PC-3 (cell line): ENCODE measurements around the gene KCNK2. TPM values are rescaled to one million over a fixed set of nuclear protein-coding genes. Genes with fewer than 3 reads are reported as not detected.

ENCODE experiments used
- ATAC-seq: fragments of 200-7000 bp; cut with Tn5 transposase; 2 replicates; pipeline ENCODE4 v1.9.1; 2020; ENCODE audit warnings: mild to moderate bottlenecking, moderate library complexity
- BruUV-seq: library from RNA; stranded (reverse); fragments of 400-500 nt; replicated peaks from 2 replicates; lab custom pipeline; 2021; lab: Mats Ljungman, UMichigan
- CTCF ChIA-PET: fragments of 300-600 bp; sonication (Branson Sonifier 250); formaldehyde crosslinking; loops from one replicate; lab custom pipeline; 2022; ENCODE audit warnings: antibody characterized with exemption; lab: Charles Lee
- POLR2A ChIA-PET: fragments of 300-600 bp; sonication (Branson Sonifier 250); formaldehyde crosslinking; loops from one replicate; lab custom pipeline; 2022; ENCODE audit warnings: antibody characterized with exemption; ENCODE audit not compliant: unreplicated experiment; lab: Charles Lee
- DNase-seq: peaks from one replicate; pipeline ENCODE4 v3.0.0-alpha.2; 2015
- H2AFZ ChIP-seq: fragments of 300-600 bp; sonication (generic); 2 replicates; pipeline ENCODE4 v1.6.0; 2016; ENCODE audit warnings: antibody characterized with exemption, low read length
- H3F3A ChIP-seq: fragments of 300-600 bp; sonication (generic); one replicate; pipeline ENCODE4 v1.6.0; 2017; ENCODE audit warnings: antibody characterized with exemption, low read length, control low read depth, mild to moderate bottlenecking; ENCODE audit not compliant: unreplicated experiment
- H3K27ac ChIP-seq: fragments of 300-600 bp; sonication (generic); 2 replicates; pipeline ENCODE4 v1.5.1; 2016; ENCODE audit warnings: mild to moderate bottlenecking, low read length
- H3K27me3 ChIP-seq: fragments of 300-600 bp; sonication (generic); 2 replicates; pipeline ENCODE4 v1.6.1; 2016; ENCODE audit warnings: low read length, mixed read lengths
- H3K36me3 ChIP-seq: fragments of 300-600 bp; sonication (generic); 2 replicates; pipeline ENCODE4 v1.6.1; 2016; ENCODE audit warnings: low read depth, mixed run types, low read length, mixed read lengths
- H3K4me1 ChIP-seq: fragments of 300-600 bp; sonication (generic); 2 replicates; pipeline ENCODE4 v1.5.1; 2016; ENCODE audit warnings: low read length; ENCODE audit not compliant: insufficient read depth
- H3K4me2 ChIP-seq: fragments of 300-600 bp; sonication (generic); 2 replicates; pipeline ENCODE4 v1.6.0; 2016; ENCODE audit warnings: low read length
- H3K4me3 ChIP-seq: fragments of 300-600 bp; sonication (generic); 2 replicates; pipeline ENCODE4 v1.5.1; 2016; ENCODE audit warnings: mild to moderate bottlenecking, low read length, mixed read lengths
- H3K79me2 ChIP-seq: fragments of 300-600 bp; sonication (generic); 2 replicates; pipeline ENCODE4 v1.6.1; 2017; ENCODE audit warnings: low read length, mixed read lengths
- H3K9ac ChIP-seq: fragments of 300-600 bp; sonication (generic); 2 replicates; pipeline ENCODE4 v1.6.0; 2016; ENCODE audit warnings: mild to moderate bottlenecking, low read length
- H3K9me2 ChIP-seq: fragments of 300-600 bp; sonication (generic); replicated peaks from 2 replicates; pipeline ENCODE4 v1.6.1; 2016; ENCODE audit warnings: mixed run types, low read length, mixed read lengths
- H3K9me3 ChIP-seq: fragments of 300-600 bp; sonication (generic); 2 replicates; pipeline ENCODE4 v1.6.1; 2016; ENCODE audit warnings: low read length, mixed read lengths
- H4K20me1 ChIP-seq: fragments of 300-600 bp; sonication (generic); 2 replicates; pipeline ENCODE4 v1.6.1; 2016; ENCODE audit warnings: low read length, mixed read lengths
- CTCF ChIP-seq: fragments of 300-600 bp; sonication (generic); conservative IDR thresholded peaks from 2 replicates; pipeline ENCODE4 v1.5.1; 2017; ENCODE audit warnings: antibody characterized with exemption, low read depth, mild to moderate bottlenecking, low read length
- EZH2 ChIP-seq: fragments of 300-600 bp; sonication (generic); IDR thresholded peaks from one replicate; pipeline ENCODE4 v1.6.1; 2017; ENCODE audit warnings: antibody characterized with exemption, mild to moderate bottlenecking, low read length; ENCODE audit not compliant: unreplicated experiment
- EZH2phosphoT487 ChIP-seq: fragments of 300-600 bp; sonication (generic); IDR thresholded peaks from 2 replicates; pipeline ENCODE4 v1.6.1; 2018; ENCODE audit warnings: mild to moderate bottlenecking, antibody characterized with exemption, low read length, borderline replicate concordance
- intact Hi-C: fragments of 100-400 bp; cut with micrococcal nuclease; formaldehyde crosslinking; loops from 2 replicates; pipeline ENCODE4 v1.9.0; 2023
- total RNA-seq: library from RNA; depleted of rRNA; stranded (reverse); fragments of >200 nt; gene quantifications from 2 replicates; pipeline ENCODE4 v1.2.3, GENCODE V29; 2014

KCNK2 gene
- total RNA-seq, 1 experiment from 2014 or later: not detected

- Histone ChIP-seq H3K9me2 (no peaks in the 10 kb centered on the region), H3K9me3 (peaks cover 1% of the 10 kb centered on the region), H3K4me3 (no peak overlapping the region), H2AFZ (peak overlapping the region; percentile 20; the same call in 1 of the 2 replicates), H3K9ac (no peak overlapping the region), H3K4me2 (peak overlapping the region; percentile 34), H3K79me2 (no peaks in the 10 kb centered on the region), H3K27me3 (no peaks in the 10 kb centered on the region), H3K4me1 (peaks cover 21% of the 10 kb centered on the region), H4K20me1 (no peaks in the 10 kb centered on the region), H3K27ac (peak overlapping the region; percentile 1; the same call in 1 of the 2 replicates), H3K36me3 (no peaks in the 10 kb centered on the region), H3F3A (no peaks in the 10 kb centered on the region)
- peak; percentile 71 for DNase-seq
- ChIA-PET POLR2A (no interaction called here), CTCF (interaction anchor here (0.6 to 3.6 kb wide), 5 partner anchors 64 to 814 kb away, joined by 3 to 29 read pairs (median 4); no protein-coding TSS in a partner anchor)
- no peak for TF ChIP-seq CTCF
- no peak for TF ChIP-seq EZH2
- TF ChIP-seq EZH2phosphoT487: no peak
- ATAC-seq: peak; percentile 82
- no TSS peak for BruUV-seq
- intact Hi-C loops: loop anchor here (2.0 to 5.0 kb wide), 2 partner anchors 70 to 244 kb away; no protein-coding TSS in a partner anchor
These were observed 64.5 kb downstream of the KCNK2 start for GRCh38 chr1:215147024-215147423.

- ChIA-PET POLR2A (no interaction called here), CTCF (no interaction called here)
These were observed 69.5 kb downstream of the KCNK2 start for GRCh38 chr1:215151841-215152549.

More at GRCh38 chr1:215151841-215152549, 69.5 kb downstream of the KCNK2 start:
- no peak overlapping the region for H3K4me3 ChIP-seq
- H3K9me2 ChIP-seq: no peaks in the 10 kb centered on the region
- no peaks in the 10 kb centered on the region for H4K20me1 ChIP-seq
- H3K9ac ChIP-seq: no peak overlapping the region
- no peaks in the 10 kb centered on the region for H3K27me3 ChIP-seq
- no peaks in the 10 kb centered on the region for H3K9me3 ChIP-seq
- H3K27ac ChIP-seq: no peak overlapping the region
- no peak overlapping the region for H3K4me2 ChIP-seq
- H3K36me3 ChIP-seq: no peaks in the 10 kb centered on the region
- H2AFZ ChIP-seq: no peak overlapping the region
- H3F3A ChIP-seq: no peaks in the 10 kb centered on the region
- no peaks in the 10 kb centered on the region for H3K79me2 ChIP-seq
- no peak for DNase-seq
- no peak for ATAC-seq
- H3K4me1 ChIP-seq: peaks cover 8% of the 10 kb centered on the region
- TF ChIP-seq CTCF: no peak
- no peak for TF ChIP-seq EZH2phosphoT487
- TF ChIP-seq EZH2: no peak
- intact Hi-C loops: no loop called here
- BruUV-seq: no TSS peak
